Activated T-helper 1 cell treated with anti-CD3 and anti-CD28 coated beads, Interleukin-2, amount 50 U/mL, for 16 hours (primary cell): ENCODE measurements around the gene MFF.

Source experiments
- DNase-seq, 2 donors: peaks; one replicate each; pipeline ENCODE4 v3.0.0-alpha.2; 2020; ENCODE audit warnings: low read depth in 1 of 2, low spot score in 1 of 2

MFF gene

GRCh38 chr2:227404585-227405271, 79.7 kb downstream of the MFF start:
- no peak for DNase-seq

- no peak for DNase-seq
These were observed 81.4 kb downstream of the MFF start for GRCh38 chr2:227406177-227407031.
